GM18511 (cell line): ENCODE data around the gene DEFB113.
"Not testable (repeated sequence)": the region's sequence is repeated elsewhere in the genome, so short reads cannot be mapped to it uniquely, and the experiment has no call there.

Experiments used
- ATAC-seq: cut with Tn5 transposase; IDR thresholded peaks from one replicate; pipeline ENCODE4 v1.9.1; 2021; ENCODE audit warnings: mild to moderate bottlenecking, moderate library complexity; ENCODE audit not compliant: unreplicated experiment

DEFB113 gene

GRCh38 chr6:49969605-49970004 lies at the start of gene DEFB113:
TSS of gene DEFB113 (minus strand) at chr6:49969625. CDS start at chr6:49969625, 0 bp downstream.
- no peak for ATAC-seq

GRCh38 chr6:50007819-50008218 lies 38.4 kb upstream of the DEFB113 start:
- ATAC-seq, result no peak

GRCh38 chr6:50003139-50003538 lies 33.7 kb upstream of the DEFB113 start:
- no peak for ATAC-seq

- ATAC-seq, result no peak
These were observed 25.9 kb upstream of the DEFB113 start for GRCh38 chr6:49995278-49995677.

GRCh38 chr6:49988900-49989299 lies 19.5 kb upstream of the DEFB113 start:
- no peak for ATAC-seq

- ATAC-seq, result no peak
These were observed 18.3 kb upstream of the DEFB113 start for GRCh38 chr6:49987749-49988148.

- no peak for ATAC-seq
These were observed 17.1 kb upstream of the DEFB113 start for GRCh38 chr6:49986551-49986950.

- no peak for ATAC-seq
These were observed 12.6 kb upstream of the DEFB113 start for GRCh38 chr6:49982046-49982445.

- peak; percentile 43 for ATAC-seq
These were observed 11.5 kb upstream of the DEFB113 start for GRCh38 chr6:49980898-49981297.

- no peak for ATAC-seq
These were observed 10.2 kb upstream of the DEFB113 start for GRCh38 chr6:49979584-49979983.

- peak; percentile 60 for ATAC-seq
These were observed 9.2 kb upstream of the DEFB113 start for GRCh38 chr6:49978332-49979226.

- no peak for ATAC-seq
These were observed 2.6 kb downstream of the DEFB113 start for GRCh38 chr6:49966823-49967222.

GRCh38 chr6:49966334-49966733 lies 3.1 kb downstream of the DEFB113 start:
- ATAC-seq, result no peak

- no peak for ATAC-seq
These were observed 5.4 kb downstream of the DEFB113 start, which contains the start of gene DEFB114 for GRCh38 chr6:49964064-49964463. TSS of gene DEFB114 (minus strand) at chr6:49964164. CDS start at chr6:49964105, 59 bp downstream.

GRCh38 chr6:49958180-49958579 lies 11.2 kb downstream of the DEFB113 start:
- ATAC-seq, result no peak

- no peak for ATAC-seq
These were observed 13.6 kb downstream of the DEFB113 start for GRCh38 chr6:49955847-49956246.

- ATAC-seq, result no peak
These were observed 17.5 kb downstream of the DEFB113 start for GRCh38 chr6:49951926-49952325.

GRCh38 chr6:49950415-49950751 lies 19.0 kb downstream of the DEFB113 start:
- ATAC-seq, result no peak

GRCh38 chr6:49949062-49949461 lies 20.4 kb downstream of the DEFB113 start:
- no peak for ATAC-seq

GRCh38 chr6:49946835-49947234 lies 22.6 kb downstream of the DEFB113 start:
- ATAC-seq, result no peak

- not testable (repeated sequence) for ATAC-seq
These were observed 25.4 kb downstream of the DEFB113 start for GRCh38 chr6:49944068-49944467.

GRCh38 chr6:49939993-49940498 lies 29.4 kb downstream of the DEFB113 start:
- ATAC-seq, result no peak
